NCI-H187 treated with DMSO at 0.1 percent for 48 hours (cell line): Measurements from ENCODE around the gene FRMD4B.
"Not testable (repeated sequence)": the region's sequence is repeated elsewhere in the genome, so short reads cannot be mapped to it uniquely, and the experiment has no call there.

ENCODE experiments used
- DNase-seq: peaks from one replicate; lab custom pipeline; 2025; lab: John Stamatoyannopoulos, UW

The FRMD4B gene

DNA sequence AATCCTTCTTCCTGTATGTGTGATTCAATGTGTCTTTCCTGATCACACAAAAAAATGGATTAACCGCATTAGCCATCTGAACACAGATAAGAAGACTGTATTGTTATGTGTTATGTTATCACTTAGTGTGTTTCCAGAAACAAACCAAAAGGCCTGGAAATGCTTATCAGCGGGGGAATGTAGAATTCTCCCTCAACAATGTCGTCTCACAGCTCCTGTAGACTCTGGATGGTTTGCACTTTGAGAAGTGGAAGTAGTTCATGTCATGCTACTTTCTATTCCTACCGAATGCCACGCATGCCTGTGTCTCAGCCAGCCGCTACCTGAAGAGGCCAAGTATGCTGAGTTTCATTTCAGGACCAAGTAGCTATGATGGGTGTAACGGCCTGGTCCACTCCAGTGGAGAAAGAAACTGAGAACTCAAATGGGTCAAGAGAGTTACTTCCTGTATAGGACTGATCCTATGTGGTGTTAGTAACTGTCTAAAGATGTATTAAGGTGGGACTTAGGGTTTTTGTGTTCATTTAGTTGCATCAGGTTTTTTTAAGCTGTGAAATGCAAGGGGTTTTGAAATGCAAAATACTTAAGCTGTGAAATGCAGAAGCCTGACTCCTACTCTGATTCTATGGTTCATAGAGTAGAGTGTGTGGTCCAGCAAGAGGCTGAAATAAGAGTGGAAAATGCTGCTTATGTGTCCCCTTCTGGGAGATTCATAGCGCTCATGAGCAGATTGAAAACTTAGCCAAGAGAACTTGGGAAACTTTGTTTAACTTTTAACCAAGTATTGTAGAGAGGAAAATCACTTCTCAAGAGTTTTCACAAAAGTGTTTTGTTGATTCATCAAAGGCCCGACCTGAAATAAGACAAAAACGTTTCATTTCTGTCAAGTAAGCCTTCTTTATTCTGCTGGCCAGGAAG is 145.0 kb downstream of the FRMD4B start:
- no peak for DNase-seq

DNA sequence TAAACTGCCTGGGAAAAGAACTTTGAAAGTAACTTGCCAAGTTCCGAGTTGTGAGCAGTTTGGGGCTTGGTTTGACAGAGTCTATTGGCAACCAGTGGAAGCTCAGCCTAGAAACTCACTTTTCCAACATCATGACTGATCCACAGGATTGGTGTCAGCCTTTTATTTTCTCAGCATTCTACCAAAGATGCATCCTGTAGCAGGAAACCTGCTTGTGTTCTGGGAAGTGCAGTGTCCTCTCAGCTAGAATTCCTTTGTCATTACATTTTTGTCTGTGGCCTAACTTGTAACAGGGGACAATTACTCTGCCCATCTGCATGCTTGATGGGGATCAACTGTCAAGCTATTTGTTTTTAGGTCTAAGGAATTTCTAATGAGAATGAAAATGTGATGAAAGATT is 146.8 kb downstream of the FRMD4B start:
- no peak for DNase-seq

DNA sequence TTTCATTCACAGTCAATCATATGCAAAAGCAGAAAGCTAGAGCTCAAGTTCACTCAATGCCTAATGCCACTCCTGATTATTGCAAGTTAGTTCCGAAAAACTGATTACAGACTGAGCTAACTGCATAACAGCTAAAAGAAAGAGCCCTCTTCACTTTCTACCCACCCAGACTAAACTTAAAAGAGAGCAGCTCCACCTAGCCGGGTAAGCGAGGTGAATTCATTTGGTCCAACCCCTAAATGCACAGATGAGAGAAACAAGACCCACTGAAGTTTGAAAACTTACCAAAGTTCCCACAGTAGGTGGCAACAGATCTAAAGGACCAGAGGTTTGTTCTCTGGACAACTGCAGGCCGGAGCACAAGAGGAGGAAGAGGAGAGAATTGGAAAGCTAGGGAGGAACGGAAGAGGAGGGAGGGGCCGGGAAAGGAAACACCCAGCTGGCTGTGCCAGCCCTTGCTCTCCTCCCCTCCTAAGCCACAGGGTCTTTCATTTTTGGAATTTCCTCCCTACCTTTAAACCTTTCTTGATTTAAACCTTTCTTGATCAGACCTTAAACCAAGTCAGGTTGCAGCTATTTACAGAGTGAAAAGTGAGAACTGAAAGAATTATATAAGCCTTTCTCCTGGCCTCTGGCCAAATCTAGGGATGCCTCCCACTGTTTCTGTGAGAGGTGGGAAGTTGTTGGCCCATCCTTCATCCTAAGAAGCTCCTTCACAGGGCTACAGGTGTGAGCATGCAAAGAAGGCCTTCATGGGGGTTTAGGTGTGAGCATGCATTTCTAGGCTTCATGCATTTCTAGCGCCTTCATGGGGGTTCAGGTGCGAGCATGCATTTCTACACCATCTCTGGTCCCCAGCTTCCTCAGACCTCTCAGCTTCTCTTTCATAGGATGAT is 148.8 kb downstream of the FRMD4B start:
- no peak for DNase-seq

DNA sequence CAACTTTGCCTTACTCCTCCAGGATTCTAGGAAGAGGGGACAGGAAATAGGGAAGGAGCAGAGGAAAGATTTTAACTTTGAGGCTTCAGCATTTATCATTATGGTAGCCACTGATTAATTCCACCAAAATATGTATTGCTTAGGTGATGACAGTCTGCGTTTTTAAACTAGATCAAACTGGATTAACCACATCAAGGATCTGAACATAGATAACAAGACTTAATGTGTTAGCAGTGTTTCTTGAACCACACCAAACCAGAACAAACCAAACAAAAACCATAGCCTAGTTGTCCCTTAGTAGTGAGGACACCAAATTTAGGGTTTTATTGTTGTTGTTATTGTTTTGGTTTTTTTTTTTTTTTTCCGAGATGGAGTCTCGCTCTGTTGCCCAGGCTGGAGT is 150.0 kb downstream of the FRMD4B start:
- no peak for DNase-seq

DNA sequence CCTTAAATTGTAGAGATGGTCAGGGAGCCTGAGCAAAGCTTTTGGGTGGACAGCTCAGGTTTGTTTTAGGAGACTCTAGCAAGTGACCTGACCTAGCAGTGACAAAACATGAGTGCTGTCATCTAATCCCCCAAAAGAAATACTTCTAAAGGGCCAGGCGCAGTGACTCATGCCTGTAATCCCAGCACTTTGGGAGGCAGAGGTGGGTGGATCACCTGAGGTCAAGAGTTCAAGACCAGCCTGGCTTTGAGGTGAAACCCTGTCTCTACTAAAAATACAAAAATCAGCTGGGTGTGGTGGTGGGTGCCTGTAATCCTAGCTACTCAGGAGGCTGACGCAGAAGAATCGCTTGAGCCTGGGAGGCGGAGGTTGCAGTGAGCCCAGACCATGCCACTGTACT is 150.7 kb downstream of the FRMD4B start:
- not testable (repeated sequence) for DNase-seq

DNA sequence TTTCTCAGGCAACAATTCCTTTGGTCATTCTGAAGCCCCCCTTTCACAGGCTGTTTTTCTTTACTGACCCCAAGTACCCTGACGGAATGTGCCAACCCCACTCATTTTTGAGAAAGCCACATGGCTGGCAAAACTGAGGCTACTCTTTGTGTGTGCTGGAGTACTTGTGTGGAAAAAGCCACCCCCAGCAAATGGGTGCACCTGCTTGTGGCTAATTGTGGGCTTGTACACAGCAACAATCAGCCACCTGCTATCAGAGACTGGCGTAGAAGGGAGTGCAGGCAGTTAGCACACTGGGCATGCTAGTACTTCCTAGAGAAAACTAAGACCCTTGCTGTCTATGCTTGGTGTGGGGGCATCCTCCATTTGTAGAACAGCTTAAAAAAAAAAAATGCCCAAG is 153.4 kb downstream of the FRMD4B start:
- no peak for DNase-seq

DNA sequence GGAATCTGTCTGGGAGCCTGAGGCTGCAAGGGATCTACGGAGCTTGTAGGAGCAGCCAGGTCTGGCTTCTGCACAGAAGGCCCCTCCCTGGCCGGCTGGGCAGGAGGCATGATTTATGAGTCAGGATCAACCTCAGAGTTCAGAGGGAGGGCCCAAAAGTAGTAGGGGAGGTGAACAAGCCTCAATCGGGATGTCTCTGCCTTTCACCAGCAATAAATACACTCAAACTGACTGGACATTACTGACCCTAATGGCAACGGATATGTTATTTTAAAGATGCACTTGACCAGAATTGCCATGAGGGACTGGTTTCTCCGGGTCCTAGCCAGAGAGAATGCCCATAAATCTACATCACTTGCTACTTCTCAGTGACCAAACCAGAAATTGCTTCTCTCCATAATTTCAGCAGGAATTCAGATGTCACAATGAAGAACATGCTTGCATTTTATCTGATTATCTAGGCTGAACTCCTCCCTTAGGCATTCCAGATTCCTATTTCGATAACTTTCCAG is 153.9 kb downstream of the FRMD4B start:
- DNase-seq, result no peak

DNA sequence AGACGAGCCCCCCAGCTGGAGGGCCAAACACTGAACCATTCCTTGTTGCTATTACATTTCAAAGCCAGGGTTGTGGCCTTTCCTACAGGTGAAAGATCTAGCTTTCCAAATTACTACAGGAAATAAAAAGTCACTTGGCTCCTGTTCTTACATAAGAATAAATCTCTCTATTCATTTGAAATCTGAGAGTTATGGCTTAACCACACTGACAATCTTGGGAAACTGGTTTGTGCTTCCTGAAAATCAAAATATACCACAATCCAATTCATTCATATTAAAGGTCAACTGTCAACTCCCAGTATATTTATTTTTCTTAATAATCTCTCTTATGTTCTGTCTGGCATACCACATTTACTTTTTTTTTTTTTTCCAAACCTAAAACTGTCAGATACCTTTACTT is 159.8 kb downstream of the FRMD4B start:
- DNase-seq, result no peak

DNA sequence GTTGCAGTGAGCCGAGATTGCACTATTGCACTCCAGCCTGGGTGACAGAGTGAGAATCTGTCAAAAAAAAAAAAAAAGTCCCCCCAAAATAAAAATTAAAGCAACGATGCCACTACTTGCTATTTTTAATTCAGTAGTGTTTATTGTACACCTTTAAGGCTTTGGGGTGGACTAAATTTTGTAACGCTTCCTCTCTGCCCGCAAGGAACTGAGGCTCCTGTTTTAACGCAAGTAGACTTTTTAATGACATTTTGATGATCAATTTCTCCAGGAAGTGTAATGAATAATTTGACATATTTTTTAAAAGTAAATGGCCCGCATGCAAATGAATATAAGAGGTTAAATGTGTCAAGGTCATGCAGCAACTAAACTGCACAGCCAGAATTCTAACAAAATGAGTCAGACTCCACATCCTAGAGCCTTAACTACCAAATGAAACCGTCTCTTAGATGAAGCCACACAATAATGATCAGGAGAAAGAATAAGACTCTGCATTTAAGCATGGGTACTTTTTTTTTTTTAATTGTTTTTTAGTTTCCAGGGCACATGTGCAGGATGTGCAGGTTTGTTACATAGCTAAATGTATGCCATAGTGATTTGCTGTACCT is 166.7 kb downstream of the FRMD4B start:
- no peak for DNase-seq

DNA sequence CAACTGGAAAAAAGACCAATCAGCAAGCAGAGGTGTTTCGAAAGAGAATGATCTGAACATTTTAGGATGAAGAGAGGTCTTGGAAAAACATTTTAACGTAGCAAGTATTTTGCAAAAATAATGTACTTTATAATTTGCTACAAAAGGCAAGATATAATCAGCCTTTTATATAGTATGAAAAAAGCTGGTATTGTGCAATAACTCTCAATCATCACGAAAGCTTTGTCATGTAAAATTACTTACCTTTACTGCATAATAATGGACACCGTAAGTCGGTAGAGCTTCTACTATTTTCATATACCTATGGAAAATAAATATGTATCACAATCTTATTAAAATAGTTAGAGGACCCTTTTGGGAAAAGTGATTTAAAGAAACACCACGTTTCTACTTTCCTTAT is 167.8 kb downstream of the FRMD4B start:
- no peak for DNase-seq

DNA sequence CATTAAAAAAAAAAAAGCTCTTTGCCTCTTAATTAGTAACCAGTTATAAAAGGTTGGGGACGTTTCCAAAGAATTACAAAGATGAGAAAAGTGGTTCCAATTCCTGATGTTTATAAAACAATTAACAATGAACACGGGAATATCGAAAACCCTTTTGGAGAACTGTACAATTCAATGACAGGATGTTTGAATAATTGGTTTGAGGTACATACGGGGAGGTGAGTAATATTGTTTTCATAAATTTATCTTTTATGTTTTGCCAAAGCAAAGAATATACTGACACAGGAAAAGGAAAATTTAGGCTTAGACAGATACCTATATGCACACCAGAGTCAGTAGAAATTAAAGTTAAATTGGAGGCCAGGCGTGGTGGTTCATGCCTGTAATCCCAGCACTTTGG is 168.9 kb downstream of the FRMD4B start:
- no peak for DNase-seq

DNA sequence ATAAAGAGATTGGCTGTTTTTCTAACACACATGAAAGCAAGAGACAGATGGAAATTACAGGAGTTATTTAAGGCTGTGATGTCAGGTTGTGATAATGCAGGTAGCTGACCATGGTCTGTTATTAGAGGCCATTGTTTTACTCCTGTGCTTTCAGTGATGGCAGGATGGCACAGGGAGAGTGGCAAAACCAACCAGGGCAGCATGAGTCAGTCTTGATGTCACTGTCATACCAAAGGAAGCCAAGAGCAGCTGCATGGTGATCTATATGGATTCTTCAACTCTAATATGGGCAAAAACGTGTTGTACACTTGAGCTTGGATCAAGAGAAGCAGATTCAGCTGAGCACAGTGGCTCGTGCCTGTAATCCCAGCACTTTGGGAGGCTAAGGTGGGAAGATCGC is 171.6 kb downstream of the FRMD4B start:
- DNase-seq, result no peak

DNA sequence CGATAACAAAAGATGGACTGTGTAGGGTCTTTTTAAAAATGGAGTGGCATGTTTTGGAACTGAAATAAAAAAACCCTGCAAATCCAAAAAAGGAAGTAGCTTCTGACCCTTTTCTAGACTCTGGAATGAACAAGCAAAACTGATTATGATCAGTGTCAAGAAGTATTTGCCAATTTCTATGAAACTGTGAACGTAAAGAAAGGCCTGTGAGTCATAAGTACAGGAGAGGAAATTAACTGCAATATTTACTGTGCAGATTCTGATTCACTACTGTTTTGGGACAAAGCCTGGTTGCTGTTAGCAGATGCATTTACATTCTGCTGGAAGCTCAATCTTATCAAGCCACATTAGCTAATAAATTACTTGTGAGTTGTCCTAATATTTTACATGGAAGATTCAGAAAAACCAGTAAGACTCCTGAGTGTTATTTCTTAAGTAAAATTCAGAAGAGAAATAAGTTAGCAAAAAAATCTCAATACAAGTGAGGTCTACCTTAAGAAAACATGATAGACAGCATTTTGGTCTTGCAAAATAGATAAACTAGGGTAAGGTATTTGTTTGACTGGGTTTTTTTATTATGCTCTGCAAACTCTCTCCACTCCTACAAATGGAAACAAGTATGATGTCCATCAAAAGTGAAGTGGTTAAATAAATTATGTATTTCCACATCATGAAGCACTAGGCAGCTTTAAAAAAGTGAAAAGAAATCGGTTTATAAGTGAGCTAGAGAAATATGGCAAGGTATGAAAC is 173.3 kb downstream of the FRMD4B start:
- DNase-seq, result no peak

DNA sequence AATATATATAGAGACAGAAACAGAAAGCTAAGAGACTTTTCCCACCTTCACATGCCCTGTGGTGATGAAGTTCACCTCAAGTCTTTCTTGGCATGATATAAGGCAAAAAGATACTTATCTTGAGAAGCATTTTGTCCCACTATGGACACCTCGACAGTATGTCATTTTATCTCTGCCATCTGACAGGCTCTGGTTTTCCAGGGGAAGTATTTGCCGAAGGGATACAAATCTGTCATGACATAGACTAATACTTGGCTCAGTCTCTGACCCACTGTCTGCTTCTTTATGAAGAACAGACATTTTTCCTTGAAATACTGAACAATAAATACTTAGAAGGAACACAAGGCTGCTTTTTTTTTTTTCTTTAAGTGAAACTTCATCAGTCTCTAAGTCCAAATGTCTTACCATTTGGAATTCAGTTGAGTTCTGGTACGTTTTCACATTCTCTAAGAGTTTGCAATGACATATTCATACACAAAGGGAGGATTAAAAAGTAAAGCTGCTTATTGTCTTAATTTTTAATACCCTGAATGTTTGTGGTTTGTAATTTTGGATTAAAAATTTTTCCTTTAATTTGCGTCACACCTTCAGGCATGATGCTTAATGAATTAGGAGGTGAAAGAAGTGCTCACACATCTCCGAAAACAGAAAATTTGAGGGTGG is 175.7 kb downstream of the FRMD4B start:
- DNase-seq, result no peak

DNA sequence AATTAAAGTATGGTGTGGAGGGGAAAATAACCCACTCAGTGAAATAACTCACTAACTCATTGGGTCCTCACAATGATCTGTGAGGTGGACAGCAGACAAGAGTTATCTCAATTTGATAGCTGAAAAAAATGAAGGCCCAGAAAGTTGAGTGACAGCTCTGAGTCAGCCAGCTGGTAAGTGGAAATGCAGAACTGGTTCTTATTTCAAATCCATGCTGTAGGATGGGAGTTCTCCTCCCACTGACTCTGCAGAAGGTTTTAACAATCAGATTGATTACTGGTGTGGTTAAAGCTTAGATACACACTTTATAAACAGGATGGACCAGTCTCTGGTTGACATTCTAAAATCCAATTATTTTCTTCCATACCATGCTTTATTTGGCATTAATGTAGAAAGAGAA is 176.5 kb downstream of the FRMD4B start:
- DNase-seq, result no peak

DNA sequence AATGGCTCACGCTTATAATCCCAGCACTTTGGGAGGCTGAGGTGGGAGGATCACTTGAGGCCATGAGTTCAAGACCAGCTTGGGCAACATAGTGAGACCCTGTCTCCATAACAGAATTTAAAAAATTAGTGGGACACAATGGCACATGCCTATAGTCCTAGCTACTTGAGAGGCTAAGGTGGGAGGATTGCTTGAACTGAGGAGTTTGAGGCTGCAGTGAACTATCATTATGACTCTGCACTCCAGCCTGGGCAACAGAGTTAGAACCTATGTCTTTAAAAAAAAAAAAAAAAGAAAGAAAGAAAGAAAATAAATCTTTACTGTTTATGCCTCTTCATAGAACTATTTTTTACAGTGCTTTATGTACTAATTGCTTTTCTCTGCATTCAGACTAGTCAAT is 178.9 kb downstream of the FRMD4B start:
- DNase-seq, result no peak

DNA sequence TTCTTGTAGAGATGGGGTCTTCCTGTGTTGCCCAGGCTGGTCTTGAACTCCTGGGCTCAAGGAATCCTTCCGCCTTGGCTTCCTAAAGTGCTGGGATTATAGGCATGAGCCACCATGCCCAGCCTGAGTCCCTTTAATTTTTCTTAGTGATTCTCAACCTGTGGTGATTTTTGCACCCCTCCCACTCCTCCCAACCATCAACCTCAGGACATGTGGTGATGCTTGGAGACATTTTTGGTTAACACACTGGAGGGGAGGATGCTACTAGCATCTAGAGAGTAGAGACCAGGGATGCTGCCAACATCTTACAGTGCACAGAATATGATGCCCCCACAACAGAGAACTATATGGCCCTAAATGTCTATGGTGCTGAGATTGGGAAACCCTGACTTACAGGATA is 180.5 kb downstream of the FRMD4B start:
- DNase-seq, result no peak

DNA sequence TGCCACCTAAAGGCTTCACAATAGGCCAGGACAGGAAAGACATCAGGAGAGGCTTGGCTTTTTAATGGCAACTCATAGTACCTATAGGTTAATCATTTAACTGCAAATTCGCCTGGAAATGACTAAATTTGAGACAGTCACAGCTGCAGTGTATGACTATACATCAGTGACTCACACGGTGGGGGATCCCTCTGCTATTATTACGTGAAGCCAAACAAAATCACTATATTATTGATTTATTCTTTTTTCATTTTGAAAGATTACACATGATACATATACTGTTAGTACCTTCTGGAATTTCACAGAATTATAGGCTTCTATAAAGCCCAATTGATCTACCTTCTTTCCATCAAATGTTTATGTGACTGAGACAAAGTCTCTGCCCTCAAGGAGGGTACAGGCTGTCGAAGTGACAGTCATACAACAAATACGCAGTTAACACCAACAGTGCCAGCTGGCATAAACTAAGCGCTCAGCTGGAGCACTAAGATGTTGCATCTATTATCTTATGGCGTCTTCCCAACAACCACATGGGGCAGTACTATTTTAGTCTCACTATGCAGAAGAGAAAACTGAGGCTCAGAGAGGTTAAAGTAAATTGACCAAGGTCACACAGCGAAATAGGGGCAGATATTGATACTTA is 181.5 kb downstream of the FRMD4B start:
- no peak for DNase-seq

DNA sequence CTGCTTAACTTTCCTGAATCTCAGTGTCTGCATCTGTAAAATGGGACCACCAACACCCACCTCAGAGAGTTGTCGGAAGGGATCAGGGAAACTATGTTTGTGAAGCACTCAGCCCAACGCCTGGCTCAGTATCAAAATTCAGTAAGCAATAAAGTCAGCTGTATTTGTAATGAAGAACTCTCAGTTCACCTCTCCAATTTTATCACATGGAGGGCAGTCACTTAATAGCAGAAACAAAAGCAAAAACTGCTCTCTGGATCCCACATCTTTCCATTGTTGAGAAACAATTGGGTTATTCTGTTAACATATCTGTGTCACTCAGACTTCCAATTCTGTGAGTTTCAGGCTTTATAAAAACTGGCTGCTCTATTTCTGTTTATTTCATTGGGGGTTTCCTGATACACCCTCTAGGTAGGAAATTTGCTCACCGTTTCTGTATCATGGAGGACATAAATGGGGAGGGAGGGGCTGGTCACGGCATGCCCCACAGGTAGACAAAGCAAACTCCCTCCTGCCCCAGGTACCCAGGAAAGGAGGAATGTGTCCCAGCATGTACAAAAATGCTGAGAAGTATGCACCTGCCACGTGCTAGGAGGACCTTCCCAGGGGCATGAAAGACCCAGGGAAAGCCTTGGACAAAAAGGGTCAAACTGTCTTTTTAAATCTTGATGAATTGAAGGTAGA is 182.1 kb downstream of the FRMD4B start:
- DNase-seq, result no peak

DNA sequence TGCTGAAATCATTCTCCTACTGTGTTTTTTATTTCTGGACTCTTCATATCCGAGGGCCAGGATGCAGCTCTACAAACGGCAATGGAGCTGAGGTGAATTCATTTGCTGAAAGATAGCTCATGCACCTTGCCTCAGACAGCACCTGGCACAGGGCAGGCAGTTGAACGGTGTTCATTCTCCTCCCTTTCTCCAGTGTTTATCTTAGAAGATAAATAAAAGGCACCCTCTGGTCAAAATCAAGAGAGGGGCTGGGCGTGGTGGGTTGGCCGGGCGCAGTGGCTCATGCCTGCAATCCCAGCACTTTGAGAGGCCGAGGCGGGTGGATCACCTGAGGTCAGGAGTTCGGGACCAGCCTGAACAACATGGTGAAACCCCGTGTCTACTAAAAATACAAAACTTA is 184.2 kb downstream of the FRMD4B start:
- DNase-seq, result no peak
